H1 (cell line): Measurements from ENCODE around the gene PRKAR2B. TPM values are rescaled to one million over a fixed set of nuclear protein-coding genes. Genes with fewer than 3 reads are reported as not detected.
"Not testable (repeated sequence)": the region's sequence is repeated elsewhere in the genome, so short reads cannot be mapped to it uniquely, and the experiment has no call there.

ENCODE experiments used
- CTCF ChIA-PET: fragments of 300-600 bp; sonication (Branson Sonifier 250); formaldehyde crosslinking; loops from one replicate; lab custom pipeline; 2021; ENCODE audit not compliant: partially characterized antibody; lab: Charles Lee
- POLR2A ChIA-PET: fragments of 300-600 bp; sonication (Branson Sonifier 250); formaldehyde crosslinking; loops from one replicate; lab custom pipeline; 2021; ENCODE audit warnings: inconsistent platforms; ENCODE audit not compliant: partially characterized antibody; lab: Charles Lee
- DNase-seq, 2 experiments: peaks; one replicate each; pipeline versions ENCODE4 v3.0.0 to v3.0.0-alpha.2; 2010 to 2022; ENCODE audit warnings: low spot score in 2 of 2, low read depth in 1 of 2, mixed read lengths in 1 of 2
- FAIRE-seq: peaks from 2 replicates; lab custom pipeline; 2011; peaks lifted over from hg19 to GRCh38; lab: Jason Lieb, UNC
- H2AFZ ChIP-seq: 2 replicates; pipeline ENCODE4 v1.8.1; 2012; ENCODE audit warnings: low read length, inconsistent platforms
- H2AK5ac ChIP-seq: 2 replicates; pipeline ENCODE4 v1.6.1; 2013; ENCODE audit warnings: low read depth, low read length
- H2BK120ac ChIP-seq: replicated peaks from 2 replicates; pipeline ENCODE3; 2013; ENCODE audit warnings: low read depth, low read length, inconsistent platforms
- H2BK12ac ChIP-seq: 2 replicates; pipeline ENCODE4 v1.6.1; 2013; ENCODE audit warnings: low read depth, low read length
- H2BK15ac ChIP-seq: 2 replicates; pipeline ENCODE4 v1.6.1; 2013; ENCODE audit warnings: low read length
- H2BK20ac ChIP-seq: 2 replicates; pipeline ENCODE4 v1.6.1; 2013; ENCODE audit warnings: low read length
- H2BK5ac ChIP-seq: 2 replicates; pipeline ENCODE4 v1.6.1; 2013; ENCODE audit warnings: low read depth, low read length
- H3K14ac ChIP-seq: 2 replicates; pipeline ENCODE4 v1.6.1; 2013; ENCODE audit warnings: inconsistent platforms; ENCODE audit not compliant: insufficient read length
- H3K18ac ChIP-seq: 2 replicates; pipeline ENCODE4 v1.6.1; 2013; ENCODE audit warnings: low read length; ENCODE audit errors: extremely low read depth
- H3K23ac ChIP-seq: 2 replicates; pipeline ENCODE4 v1.6.1; 2013; ENCODE audit warnings: inconsistent platforms; ENCODE audit not compliant: insufficient read length
- H3K23me2 ChIP-seq: 2 replicates; pipeline ENCODE4 v1.6.1; 2013; ENCODE audit warnings: low read depth, low read length
- H3K27ac ChIP-seq: 2 replicates; pipeline ENCODE4 v1.6.1; 2011; ENCODE audit warnings: low read depth, low read length, inconsistent platforms
- H3K27me3 ChIP-seq, 4 experiments: replicated peaks in 1 of 4; 1 replicate in 1 of 4; 2 replicates in 3 of 4; pipeline versions ENCODE4 v1.6.1 to v1.8.1; 2011 to 2013; ENCODE audit warnings: low read length in 3 of 4, mild to moderate bottlenecking in 3 of 4, inconsistent platforms in 2 of 4, mixed read lengths in 2 of 4, moderate library complexity in 1 of 4; ENCODE audit not compliant: control insufficient read depth in 3 of 4, insufficient read depth in 3 of 4; ENCODE audit errors: extremely low read depth in 1 of 4
- H3K36me3 ChIP-seq, 4 experiments: 2 replicates each; pipeline versions ENCODE4 v1.6.1 to v1.8.1; 2011 to 2013; ENCODE audit warnings: mild to moderate bottlenecking in 4 of 4, low read length in 3 of 4, moderate library complexity in 2 of 4, control low read depth in 1 of 4, inconsistent platforms in 1 of 4; ENCODE audit not compliant: insufficient read depth in 4 of 4, control insufficient read depth in 2 of 4
- H3K4ac ChIP-seq: replicated peaks from 2 replicates; pipeline ENCODE3; 2013; ENCODE audit warnings: low read length, low read depth, mixed read lengths, inconsistent platforms; ENCODE audit not compliant: insufficient read length
- H3K4me1 ChIP-seq, 4 experiments: replicated peaks in 1 of 4; 1 replicate in 1 of 4; 2 replicates in 3 of 4; pipeline versions ENCODE4 v1.6.1 to v1.8.1; 2011 to 2013; ENCODE audit warnings: low read length in 3 of 4, inconsistent platforms in 2 of 4, mixed read lengths in 1 of 4; ENCODE audit not compliant: insufficient read depth in 4 of 4, control insufficient read depth in 3 of 4
- H3K4me2 ChIP-seq, 2 experiments: 2 replicates each; pipeline versions ENCODE4 v1.6.1 to v1.8.1; 2011 to 2013; ENCODE audit warnings: low read depth in 2 of 2, low read length in 2 of 2, control low read depth in 1 of 2, inconsistent platforms in 1 of 2, mild to moderate bottlenecking in 1 of 2; ENCODE audit not compliant: insufficient read depth in 1 of 2
- H3K4me3 ChIP-seq, 4 experiments: fragments of 200-600, 300-600 bp in 1 of 4; sonication (generic), shearing (Covaris generic), sonication (Bioruptor Twin) in 1 of 4; 2 replicates each; pipeline versions ENCODE4 v1.5.1 to v1.8.1; 2011 to 2016; ENCODE audit warnings: low read length in 4 of 4, low read depth in 3 of 4, control low read depth in 2 of 4, inconsistent platforms in 2 of 4, mild to moderate bottlenecking in 2 of 4, mixed read lengths in 1 of 4, moderate library complexity in 1 of 4; ENCODE audit not compliant: insufficient read depth in 2 of 4; ENCODE audit errors: extremely low read depth in 1 of 4
- H3K56ac ChIP-seq: replicated peaks from 2 replicates; pipeline ENCODE3; 2013; ENCODE audit warnings: low read depth, mild to moderate bottlenecking, mixed read lengths, low read length, inconsistent platforms; ENCODE audit not compliant: insufficient read length
- H3K79me1 ChIP-seq: 2 replicates; pipeline ENCODE4 v1.6.1; 2013; ENCODE audit warnings: low read depth, low read length, control low read depth
- H3K79me2 ChIP-seq, 2 experiments: 2 replicates each; pipeline versions ENCODE4 v1.6.1 to v1.8.1; 2012 to 2013; ENCODE audit warnings: low read length in 2 of 2, mild to moderate bottlenecking in 2 of 2, inconsistent platforms in 1 of 2; ENCODE audit not compliant: insufficient read depth in 2 of 2, control insufficient read depth in 1 of 2
- H3K9ac ChIP-seq, 4 experiments: replicated peaks in 1 of 4; 1 replicate in 1 of 4; 2 replicates in 3 of 4; pipeline versions ENCODE4 v1.6.1 to v1.8.1; 2011 to 2013; ENCODE audit warnings: low read depth in 3 of 4, low read length in 3 of 4, control low read depth in 2 of 4, mild to moderate bottlenecking in 2 of 4, moderate library complexity in 2 of 4, inconsistent platforms in 1 of 4; ENCODE audit errors: extremely low read depth in 1 of 4
- H3K9me3 ChIP-seq, 2 experiments: 2 replicates each; pipeline versions ENCODE4 v1.6.1 to v1.8.1; 2012 to 2013; ENCODE audit warnings: mild to moderate bottlenecking in 2 of 2, moderate library complexity in 2 of 2, control low read depth in 1 of 2, inconsistent platforms in 1 of 2, low read depth in 1 of 2, low read length in 1 of 2, mixed read lengths in 1 of 2; ENCODE audit not compliant: insufficient read depth in 2 of 2
- H4K20me1 ChIP-seq, 2 experiments: replicated peaks in 1 of 2; 2 replicates each; pipeline versions ENCODE3 to v1.8.1; 2011 to 2013; ENCODE audit warnings: inconsistent platforms in 2 of 2, low read length in 2 of 2, mild to moderate bottlenecking in 1 of 2; ENCODE audit not compliant: insufficient read depth in 2 of 2, control insufficient read depth in 1 of 2
- H4K5ac ChIP-seq: 2 replicates; pipeline ENCODE4 v1.6.1; 2013; ENCODE audit warnings: low read length, low read depth, mixed read lengths, inconsistent platforms; ENCODE audit not compliant: insufficient read length
- H4K8ac ChIP-seq: 2 replicates; pipeline ENCODE4 v1.8.0; 2013; ENCODE audit warnings: mild to moderate bottlenecking, moderate library complexity, low read length, inconsistent platforms; ENCODE audit not compliant: insufficient read depth; ENCODE audit errors: extremely low read depth
- H4K91ac ChIP-seq: replicated peaks from 2 replicates; pipeline ENCODE3; 2013; ENCODE audit warnings: low read length, mixed read lengths, inconsistent platforms; ENCODE audit not compliant: insufficient read length
- RFX5 ChIP-seq: IDR thresholded peaks from 2 replicates; pipeline ENCODE4 v1.6.1; 2011; ENCODE audit warnings: low read depth, low read length, improper control_type of control experiment, borderline replicate concordance
- SP2 ChIP-seq: IDR thresholded peaks from 2 replicates; pipeline ENCODE4 v1.6.1; 2012; ENCODE audit warnings: mild to moderate bottlenecking, low read length, inconsistent platforms
- SRF ChIP-seq: IDR thresholded peaks from 2 replicates; pipeline ENCODE4 v1.6.1; 2011; ENCODE audit warnings: mild to moderate bottlenecking, low read depth, low read length, moderate library complexity
- SUZ12 ChIP-seq: fragments of 200-600 bp; sonication (generic); IDR thresholded peaks from 2 replicates; pipeline ENCODE4 v1.6.1; 2012; ENCODE audit warnings: mild to moderate bottlenecking, inconsistent platforms, low read length, moderate library complexity, mixed read lengths
- TCF12 ChIP-seq: IDR thresholded peaks from 2 replicates; pipeline ENCODE4 v1.6.1; 2011; ENCODE audit warnings: low read depth, mild to moderate bottlenecking, low read length
- WGBS, 2 experiments: shearing (Covaris generic) in 1 of 2; methylation state at CpG; one replicate each; pipeline versions ENCODE4 v1.1.6 to v1.1.7; 2013 to 2015; ENCODE audit warnings: low lambda C conversion rate in 2 of 2, mixed read lengths in 2 of 2, inconsistent platforms in 1 of 2, low coverage in 1 of 2, missing lambda C conversion rate in 1 of 2; ENCODE audit not compliant: insufficient replicate concordance in 2 of 2, insufficient coverage in 1 of 2, insufficient read length in 1 of 2; ENCODE audit errors: extremely low coverage in 1 of 2, missing lambda C conversion rate in 1 of 2; 5-methylcytosine and 5-hydroxymethylcytosine counted together
- polyA plus RNA-seq, 7 experiments: library from polyadenylated mRNA; depleted of rRNA in 3 of 7; stranded (reverse) in 5 of 7; unstranded in 2 of 7; fragments of >200 nt in 5 of 7; fragments of 200-250 nt in 2 of 7; gene quantifications; 1 replicate in 5 of 7; 2 replicates in 1 of 7; 4 replicates in 1 of 7; pipeline versions ENCODE4 v1.2.1 to v1.2.3, GENCODE V29; 2011 to 2013; ENCODE audit warnings: missing spikeins in 2 of 7, mixed read lengths in 2 of 7
- total RNA-seq: library from RNA; stranded (reverse); fragmentation: NEBNext Ultra II Directional; extraction: Animal tissue kit (Norgen Biotek cat#: 25700); gene quantifications from 2 replicates; pipeline ENCODE4 v1.2.1, GENCODE V29; 2021
- TF ChIP-seq, protein P1 (sequence below), 3 experiments: IDR thresholded peaks; 1 replicate in 2 of 3; 2 replicates in 1 of 3; pipeline versions ENCODE4 v1.5.1 to v1.6.1; 2011; ENCODE audit warnings: low read length in 3 of 3, mild to moderate bottlenecking in 3 of 3, inconsistent platforms in 2 of 3, low read depth in 1 of 3, moderate library complexity in 1 of 3; ENCODE audit not compliant: insufficient read depth in 1 of 3; ENCODE audit errors: control extremely low read depth in 1 of 3

PRKAR2B gene
- total and polyA plus RNA-seq, 2 of the 8 experiments (the other 6 are each of a cell fraction or from before 2014, with no cell fraction given) = 10.4 to 37.0 TPM

DNA sequence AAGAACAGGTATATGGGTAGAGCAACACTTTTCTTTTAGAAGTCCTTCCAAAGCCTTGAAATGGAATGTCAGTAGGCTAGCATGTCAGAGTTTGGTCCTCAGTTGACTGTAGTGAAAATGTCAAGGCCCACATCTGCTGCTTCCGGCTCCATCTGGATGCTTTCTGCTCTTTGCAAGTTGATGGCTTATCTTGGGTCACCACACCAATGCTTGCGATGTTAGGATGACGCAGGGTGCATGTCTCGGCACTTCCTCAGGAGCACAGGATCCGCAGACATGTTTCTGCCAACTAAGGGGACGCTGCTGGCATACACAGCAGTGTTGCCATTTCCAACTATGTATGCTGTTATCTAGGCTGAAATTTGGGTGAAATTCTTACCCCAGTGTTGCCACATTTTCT lies 110.3 kb downstream of the PRKAR2B start (continued):
- TF ChIP-seq, protein P1, sequence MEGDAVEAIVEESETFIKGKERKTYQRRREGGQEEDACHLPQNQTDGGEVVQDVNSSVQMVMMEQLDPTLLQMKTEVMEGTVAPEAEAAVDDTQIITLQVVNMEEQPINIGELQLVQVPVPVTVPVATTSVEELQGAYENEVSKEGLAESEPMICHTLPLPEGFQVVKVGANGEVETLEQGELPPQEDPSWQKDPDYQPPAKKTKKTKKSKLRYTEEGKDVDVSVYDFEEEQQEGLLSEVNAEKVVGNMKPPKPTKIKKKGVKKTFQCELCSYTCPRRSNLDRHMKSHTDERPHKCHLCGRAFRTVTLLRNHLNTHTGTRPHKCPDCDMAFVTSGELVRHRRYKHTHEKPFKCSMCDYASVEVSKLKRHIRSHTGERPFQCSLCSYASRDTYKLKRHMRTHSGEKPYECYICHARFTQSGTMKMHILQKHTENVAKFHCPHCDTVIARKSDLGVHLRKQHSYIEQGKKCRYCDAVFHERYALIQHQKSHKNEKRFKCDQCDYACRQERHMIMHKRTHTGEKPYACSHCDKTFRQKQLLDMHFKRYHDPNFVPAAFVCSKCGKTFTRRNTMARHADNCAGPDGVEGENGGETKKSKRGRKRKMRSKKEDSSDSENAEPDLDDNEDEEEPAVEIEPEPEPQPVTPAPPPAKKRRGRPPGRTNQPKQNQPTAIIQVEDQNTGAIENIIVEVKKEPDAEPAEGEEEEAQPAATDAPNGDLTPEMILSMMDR (IDR thresholded peaks at IDR 0.05; ENCODE audit: control extremely low read depth in 1 of 3, insufficient read depth in 1 of 3, low read depth in 1 of 3, low read length in 3 of 3) = no peak
- TF ChIP-seq RFX5 (no peak), SRF (no peak), TCF12 (no peak), SUZ12 (no peak), SP2 (no peak)

DNA sequence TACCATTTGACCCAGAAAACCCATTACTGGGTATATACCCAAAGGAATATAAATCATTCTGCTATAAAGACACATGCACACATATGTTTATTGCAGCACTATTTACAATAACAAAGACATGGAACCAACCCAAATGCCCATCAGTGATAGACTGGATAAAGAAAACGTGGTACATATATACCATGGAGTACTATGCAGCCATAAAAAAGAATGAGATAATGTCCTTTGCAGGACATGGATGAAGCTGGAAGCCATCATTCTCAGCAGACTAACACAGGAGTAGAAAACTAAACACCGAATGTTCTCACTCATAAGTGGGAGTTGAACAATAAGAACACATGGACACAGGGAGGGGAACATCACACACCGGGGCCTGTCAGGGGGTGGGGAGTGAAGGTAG lies 111.2 kb downstream of the PRKAR2B start:
- not testable (repeated sequence) for H3K9ac ChIP-seq, H4K20me1 ChIP-seq, H3K9me3 ChIP-seq, H3K27me3 ChIP-seq, H3K14ac ChIP-seq, H2BK12ac ChIP-seq, DNase-seq, H3K79me2 ChIP-seq, H3K4me3 ChIP-seq, H2BK15ac ChIP-seq, H4K91ac ChIP-seq, H2BK5ac ChIP-seq, H3K27ac ChIP-seq, H3K23me2 ChIP-seq, H3K79me1 ChIP-seq, H4K5ac ChIP-seq, H2AK5ac ChIP-seq, H3K56ac ChIP-seq, H4K8ac ChIP-seq, H3K4me1 ChIP-seq, H3K18ac ChIP-seq, H3K4ac ChIP-seq, H2AFZ ChIP-seq, H3K36me3 ChIP-seq, H3K4me2 ChIP-seq, FAIRE-seq, H2BK120ac ChIP-seq, H2BK20ac ChIP-seq, H3K23ac ChIP-seq
- 93% methylated on average over 3 of the region's 3 CpGs; no CpG with 5 or more reads in 1 of the 2 experiments for WGBS, 2 experiments
- ChIA-PET POLR2A (interaction anchor here (0.6 kb wide), 1 partner anchor 11 kb away, joined by 3 read pairs; no protein-coding TSS in a partner anchor), CTCF (interaction anchor here (1.4 kb wide), 1 partner anchor 208 kb away, joined by 3 read pairs; no protein-coding TSS in a partner anchor)
